ENCODE measurements around the gene ANKRD12.

ANKRD12 gene

DNA sequence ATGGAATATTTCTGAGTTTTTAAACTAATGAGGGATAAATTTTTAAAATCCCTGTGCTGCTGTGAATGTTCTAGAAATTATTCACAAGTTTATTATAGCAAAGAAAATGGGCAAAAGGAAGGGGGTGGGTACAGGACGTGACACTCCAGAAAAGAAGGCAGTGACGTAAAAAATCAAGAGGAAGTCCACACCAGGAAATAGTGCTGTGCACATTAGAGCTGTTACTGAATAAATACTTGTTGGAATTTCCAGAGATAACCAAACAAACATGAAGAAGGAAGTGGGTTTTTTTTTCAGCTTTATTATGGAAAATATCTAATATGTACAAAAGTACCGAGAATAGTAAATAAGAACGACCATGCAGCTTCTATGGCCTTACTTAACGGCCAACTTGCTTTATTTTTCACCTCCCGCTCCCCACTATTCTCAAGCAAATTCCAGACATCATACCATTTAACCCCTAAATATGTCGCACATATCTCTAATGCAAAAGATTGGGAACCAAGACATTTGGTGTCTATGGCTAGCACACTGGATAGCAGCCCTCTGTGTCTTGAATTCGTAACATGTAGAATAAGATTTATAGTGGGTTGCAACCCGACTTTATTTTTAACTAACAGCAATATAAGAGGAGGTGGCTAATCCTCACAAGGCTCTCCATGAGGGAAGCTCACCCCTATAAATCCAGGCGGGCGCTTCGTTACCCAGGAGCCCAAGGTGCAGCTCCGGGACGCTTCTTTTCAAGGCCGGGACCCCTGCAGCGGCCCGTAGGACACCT, 34.7 kb upstream of the ANKRD12 start:
- H3K27ac ChIP-seq = peak overlapping the region; percentile 88
- TF ChIP-seq CTCF (IDR thresholded peaks at IDR 0.05) (no peak), ZFX (IDR thresholded peaks at IDR 0.05; ENCODE audit: borderline replicate concordance) (no peak)

- TF ChIP-seq CTCF (IDR thresholded peaks at IDR 0.05) = no peak
- peak; percentile 90; the same call in 1 of the 2 replicates for TF ChIP-seq ZFX (IDR thresholded peaks at IDR 0.05; ENCODE audit: borderline replicate concordance)
- peak within 1 kb of the TSS; percentile 88 for H3K27ac ChIP-seq
Measured at GRCh38 chr18:9102508-9103375, 33.8 kb upstream of the ANKRD12 start, which contains the start of gene NDUFV2. TSS of gene NDUFV2 (plus strand) at chr18:9102699. CDS start at chr18:9102744, 45 bp downstream.

DNA sequence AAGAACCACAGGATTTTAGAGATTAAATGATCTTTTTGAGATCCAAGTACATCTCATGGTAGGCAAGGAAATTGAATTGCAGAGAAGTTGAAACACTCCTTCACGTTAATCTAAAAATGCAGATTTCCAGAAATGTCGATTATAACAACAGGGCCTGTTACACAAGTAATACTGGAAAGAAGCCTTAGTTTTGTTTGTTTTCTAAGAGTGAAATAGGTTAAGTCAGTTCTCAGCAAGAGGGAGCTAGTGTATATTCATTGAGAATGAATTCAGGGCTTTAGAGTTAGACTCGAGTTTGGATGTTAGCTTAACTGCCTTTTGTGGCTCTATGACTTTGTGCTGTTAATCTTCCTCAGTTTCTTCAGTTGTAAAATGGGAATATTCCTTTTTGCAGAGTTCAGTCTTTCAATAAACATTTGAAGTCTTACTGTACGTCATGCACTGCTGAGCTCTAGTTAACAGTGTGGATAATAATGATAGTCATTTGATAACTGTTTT, 33.2 kb upstream of the ANKRD12 start:
- no peak for TF ChIP-seq ZFX (IDR thresholded peaks at IDR 0.05; ENCODE audit: borderline replicate concordance)
- peak; percentile 24 for TF ChIP-seq CTCF (IDR thresholded peaks at IDR 0.05)
- H3K27ac ChIP-seq = peak overlapping the region; percentile 88

DNA sequence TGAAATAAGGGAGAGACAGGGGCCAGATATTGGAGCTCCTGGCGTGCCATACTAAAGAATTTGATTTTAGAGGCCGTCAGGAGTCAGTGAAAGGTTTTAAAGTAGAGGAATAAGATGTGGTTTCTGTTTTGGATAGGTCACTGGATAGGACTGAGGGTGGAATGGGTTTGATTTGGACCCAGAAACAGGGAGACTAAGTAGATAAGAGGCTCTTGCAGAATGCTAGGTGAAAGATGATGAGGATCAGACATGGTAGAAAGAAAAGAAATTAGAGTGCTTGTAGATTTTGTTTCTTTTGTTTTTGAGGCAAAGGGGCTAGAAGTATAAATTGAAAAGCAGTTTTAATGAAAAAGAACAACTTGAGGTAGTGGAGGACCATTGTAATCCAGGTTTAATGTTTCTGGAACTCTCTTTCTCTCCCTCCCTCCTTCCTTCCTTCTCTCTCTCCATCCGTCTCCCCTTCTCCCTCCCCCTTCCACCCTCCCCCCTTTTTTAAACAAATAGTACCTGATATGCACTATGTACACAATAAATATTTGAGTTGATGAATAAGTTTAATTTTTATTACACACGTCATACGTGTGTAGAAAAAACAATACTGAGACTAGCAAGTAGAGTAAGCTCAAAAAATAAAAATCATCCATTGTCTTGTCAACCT, 32.2 kb upstream of the ANKRD12 start:
- TF ChIP-seq ZFX (IDR thresholded peaks at IDR 0.05; ENCODE audit: borderline replicate concordance) (no peak), CTCF (IDR thresholded peaks at IDR 0.05) (no peak)
- peak overlapping the region; percentile 88 for H3K27ac ChIP-seq

DNA sequence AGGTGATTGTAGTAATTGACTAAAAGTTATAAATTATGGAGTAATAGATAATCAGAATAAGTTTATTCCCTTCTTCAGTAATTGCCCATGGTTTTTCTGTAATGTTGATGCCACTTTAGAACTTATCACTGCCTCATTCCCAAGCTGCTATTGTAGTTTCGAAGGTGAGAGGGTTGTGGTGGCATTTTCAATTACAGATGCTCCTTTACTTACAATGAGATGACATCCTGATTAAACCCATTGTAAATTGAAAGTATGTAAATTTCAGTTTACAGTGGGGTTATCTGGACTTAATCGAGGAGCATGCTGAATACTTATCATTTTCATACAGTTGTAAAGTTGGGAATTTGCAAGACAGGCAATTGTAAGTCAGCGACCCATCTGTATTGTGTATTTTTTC, 31.2 kb upstream of the ANKRD12 start:
- TF ChIP-seq CTCF (IDR thresholded peaks at IDR 0.05) (no peak), ZFX (IDR thresholded peaks at IDR 0.05; ENCODE audit: borderline replicate concordance) (no peak)
- H3K27ac ChIP-seq = peak overlapping the region; percentile 88; the same call in 1 of the 2 replicates

DNA sequence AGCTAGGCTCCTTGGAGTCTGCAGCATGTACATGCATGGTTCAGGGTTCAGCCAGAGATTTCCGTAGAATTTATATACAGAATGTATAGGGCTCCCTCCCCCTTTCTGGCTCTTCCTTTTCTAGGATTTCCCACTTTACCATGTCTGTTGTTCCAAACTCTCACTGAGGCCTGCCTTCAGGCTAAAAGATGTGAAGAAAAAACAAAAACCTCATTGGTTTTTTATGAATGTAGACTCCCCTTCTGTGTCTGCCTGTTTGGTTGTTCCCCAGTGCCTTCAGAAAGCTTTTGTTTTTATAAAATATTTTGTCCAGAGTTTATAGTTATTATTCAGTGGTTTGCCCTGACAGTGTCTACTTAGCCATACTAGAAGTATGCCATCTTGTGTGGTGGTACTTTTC, 30.5 kb upstream of the ANKRD12 start:
- H3K27ac ChIP-seq = no peak overlapping the region

More for the DNA sequence above, 30.5 kb upstream of the ANKRD12 start:
- TF ChIP-seq ZFX (IDR thresholded peaks at IDR 0.05; ENCODE audit: borderline replicate concordance) (no peak), CTCF (IDR thresholded peaks at IDR 0.05) (no peak)

Data from 22Rv1 (cell line).